GM19328 (cell line): ENCODE results near the gene IKZF1.

Experiments used
- ATAC-seq: cut with Tn5 transposase; IDR thresholded peaks from one replicate; pipeline ENCODE4 v1.9.1; 2021; ENCODE audit warnings: mild to moderate bottlenecking, moderate library complexity; ENCODE audit not compliant: unreplicated experiment

Gene IKZF1

GRCh38 chr7:50282813-50283605 is 21.5 kb upstream of the IKZF1 start:
- no peak for ATAC-seq

GRCh38 chr7:50283731-50284130 is 20.8 kb upstream of the IKZF1 start:
- ATAC-seq = no peak

GRCh38 chr7:50284296-50284695 is 20.2 kb upstream of the IKZF1 start:
- no peak for ATAC-seq

- ATAC-seq = no peak
Measured at GRCh38 chr7:50285269-50285668, 19.2 kb upstream of the IKZF1 start.

GRCh38 chr7:50287129-50287528 is 17.4 kb upstream of the IKZF1 start:
- ATAC-seq = no peak

GRCh38 chr7:50292165-50292757 is 12.3 kb upstream of the IKZF1 start:
- ATAC-seq = no peak

- ATAC-seq = no peak
Measured at GRCh38 chr7:50292763-50293162, 11.8 kb upstream of the IKZF1 start.

GRCh38 chr7:50293509-50294179 is 10.9 kb upstream of the IKZF1 start:
- ATAC-seq = peak; percentile 63

- no peak for ATAC-seq
Measured at GRCh38 chr7:50295133-50295532, 9.4 kb upstream of the IKZF1 start.

- ATAC-seq = no peak
Measured at GRCh38 chr7:50296799-50297198, 7.7 kb upstream of the IKZF1 start.

GRCh38 chr7:50298811-50299562 is 5.5 kb upstream of the IKZF1 start:
- no peak for ATAC-seq

- no peak for ATAC-seq
Measured at GRCh38 chr7:50300336-50300735, 4.2 kb upstream of the IKZF1 start.

GRCh38 chr7:50302486-50303334 is 1.8 kb upstream of the IKZF1 start:
- ATAC-seq = no peak

- ATAC-seq = peak; percentile 23
Measured at GRCh38 chr7:50303335-50304128, 984 bp upstream of the IKZF1 start.

- ATAC-seq = peak; percentile 36
Measured at GRCh38 chr7:50304911-50305582, 531 bp downstream of the IKZF1 start.

- no peak for ATAC-seq
Measured at GRCh38 chr7:50305583-50306493, 1.3 kb downstream of the IKZF1 start.

- ATAC-seq = no peak
Measured at GRCh38 chr7:50306494-50307367, 2.2 kb downstream of the IKZF1 start.
